ENCODE results near the gene SLC22A2. TPM values are rescaled to one million over a fixed set of nuclear protein-coding genes. Genes with fewer than 3 reads are reported as not detected.

The SLC22A2 gene
- total and polyA plus RNA-seq, 2 of the 13 experiments (the other 11 are each of a cell fraction or from before 2014, with no cell fraction given), result not detected

DNA sequence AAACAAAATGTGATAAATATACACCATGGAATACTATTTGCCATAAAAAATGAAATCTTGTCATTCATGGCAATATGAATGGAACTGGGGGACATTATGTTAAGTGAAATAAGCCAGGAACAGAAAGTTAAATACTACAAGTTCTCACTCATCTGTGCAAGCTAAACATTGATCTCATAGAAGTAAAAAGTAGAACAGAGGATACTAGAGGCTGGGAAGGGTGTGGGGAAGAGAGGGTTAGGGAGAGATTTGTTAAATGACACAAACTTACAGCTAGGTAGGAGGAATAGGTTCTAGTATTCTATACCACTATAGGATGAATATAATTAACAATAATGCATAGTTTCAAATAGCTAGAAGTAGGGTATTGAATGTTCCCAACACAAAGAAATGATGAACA, 61.0 kb downstream of the SLC22A2 start:
- intact Hi-C loops (cut with micrococcal nuclease; ENCODE audit: unreplicated experiment), result no loop called here
- ATAC-seq (no peak), FAIRE-seq (no peak), DNase-seq (ENCODE audit: low spot score) (no peak)
- Histone ChIP-seq H4K20me1 (ENCODE audit: insufficient read depth, low read length) (no peaks in the 10 kb centered on the region), H3K27me3 (ENCODE audit: control insufficient read depth in 1 of 2, insufficient read depth in 2 of 2, low read length in 2 of 2) (0 out of 5 replicates have a peak, but pooled peaks cover 0 to 4% of the 10 kb centered on the region in 2 experiments), H3K27ac (ENCODE audit: extremely low read length, insufficient read depth, low read length) (no peak overlapping the region), H3K79me2 (ENCODE audit: insufficient read depth, low read length) (no peaks in the 10 kb centered on the region), H3K4me1 (ENCODE audit: insufficient read depth, low read length) (peaks cover 10% of the 10 kb centered on the region), H3K36me3 (replicated peaks in 1 of 2; ENCODE audit: control insufficient read depth in 1 of 2, insufficient read depth in 2 of 2, low read length in 2 of 2) (no peaks in the 10 kb centered on the region), H3K4me3 (replicated peaks in 1 of 3; ENCODE audit: insufficient read depth in 1 of 3, low read depth in 2 of 3, low read length in 3 of 3) (no peak overlapping the region), H3K9me3 (ENCODE audit: low read length) (peaks cover 30% of the 10 kb centered on the region), H3K9ac (ENCODE audit: insufficient read depth, low read depth, low read length) (no peak overlapping the region), H3K4me2 (ENCODE audit: low read depth, low read length) (no peak overlapping the region), H2AFZ (ENCODE audit: low read length) (no peak overlapping the region)
- no TSS peak for BruUV-seq (replicated peaks)
- ChIA-PET CTCF (ENCODE audit: low intra/inter-chr PET ratio, low total read pairs) (no interaction called here), POLR2A (no interaction called here)
- in situ Hi-C loops (cut with HindIII; ENCODE audit: extremely low pct_ligation_motif_present, low pct_unique_long_range_greater_than_20kb), result no loop called here
- TF ChIP-seq, protein P1, sequence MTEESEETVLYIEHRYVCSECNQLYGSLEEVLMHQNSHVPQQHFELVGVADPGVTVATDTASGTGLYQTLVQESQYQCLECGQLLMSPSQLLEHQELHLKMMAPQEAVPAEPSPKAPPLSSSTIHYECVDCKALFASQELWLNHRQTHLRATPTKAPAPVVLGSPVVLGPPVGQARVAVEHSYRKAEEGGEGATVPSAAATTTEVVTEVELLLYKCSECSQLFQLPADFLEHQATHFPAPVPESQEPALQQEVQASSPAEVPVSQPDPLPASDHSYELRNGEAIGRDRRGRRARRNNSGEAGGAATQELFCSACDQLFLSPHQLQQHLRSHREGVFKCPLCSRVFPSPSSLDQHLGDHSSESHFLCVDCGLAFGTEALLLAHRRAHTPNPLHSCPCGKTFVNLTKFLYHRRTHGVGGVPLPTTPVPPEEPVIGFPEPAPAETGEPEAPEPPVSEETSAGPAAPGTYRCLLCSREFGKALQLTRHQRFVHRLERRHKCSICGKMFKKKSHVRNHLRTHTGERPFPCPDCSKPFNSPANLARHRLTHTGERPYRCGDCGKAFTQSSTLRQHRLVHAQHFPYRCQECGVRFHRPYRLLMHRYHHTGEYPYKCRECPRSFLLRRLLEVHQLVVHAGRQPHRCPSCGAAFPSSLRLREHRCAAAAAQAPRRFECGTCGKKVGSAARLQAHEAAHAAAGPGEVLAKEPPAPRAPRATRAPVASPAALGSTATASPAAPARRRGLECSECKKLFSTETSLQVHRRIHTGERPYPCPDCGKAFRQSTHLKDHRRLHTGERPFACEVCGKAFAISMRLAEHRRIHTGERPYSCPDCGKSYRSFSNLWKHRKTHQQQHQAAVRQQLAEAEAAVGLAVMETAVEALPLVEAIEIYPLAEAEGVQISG (CRISPR knock-in tag; IDR thresholded peaks at IDR 0.05), result no peak
- TF ChIP-seq HDAC1 (CRISPR knock-in tag; IDR thresholded peaks at IDR 0.05) (no peak), ZSCAN21 (CRISPR knock-in tag; IDR thresholded peaks at IDR 0.05; ENCODE audit: borderline replicate concordance) (no peak), ZMYM3 (CRISPR knock-in tag; IDR thresholded peaks at IDR 0.05) (no peak), ISX (CRISPR knock-in tag; conservative IDR thresholded peaks at IDR 0.05) (no peak), SRSF1 (optimal IDR thresholded peaks at IDR 0.05; ENCODE audit: low read depth, low read length) (no peak), GTF3A (CRISPR knock-in tag; conservative IDR thresholded peaks at IDR 0.05) (no peak), REL (CRISPR knock-in tag; conservative IDR thresholded peaks at IDR 0.05) (no peak), HNRNPK (IDR thresholded peaks at IDR 0.05; ENCODE audit: low read depth, low read length, poor library complexity, severe bottlenecking) (peak; percentile 20), REXO4 (CRISPR knock-in tag; IDR thresholded peaks at IDR 0.05; ENCODE audit: borderline replicate concordance) (no peak), PAX8 (CRISPR knock-in tag; IDR thresholded peaks at IDR 0.05; ENCODE audit: borderline replicate concordance) (no peak), HIVEP1 (CRISPR knock-in tag; IDR thresholded peaks at IDR 0.05) (no peak), PHF8 (CRISPR knock-in tag; IDR thresholded peaks at IDR 0.05) (no peak), ZNF160 (CRISPR knock-in tag; IDR thresholded peaks at IDR 0.05) (peak; percentile 98)
- TF ChIP-seq, protein P2, sequence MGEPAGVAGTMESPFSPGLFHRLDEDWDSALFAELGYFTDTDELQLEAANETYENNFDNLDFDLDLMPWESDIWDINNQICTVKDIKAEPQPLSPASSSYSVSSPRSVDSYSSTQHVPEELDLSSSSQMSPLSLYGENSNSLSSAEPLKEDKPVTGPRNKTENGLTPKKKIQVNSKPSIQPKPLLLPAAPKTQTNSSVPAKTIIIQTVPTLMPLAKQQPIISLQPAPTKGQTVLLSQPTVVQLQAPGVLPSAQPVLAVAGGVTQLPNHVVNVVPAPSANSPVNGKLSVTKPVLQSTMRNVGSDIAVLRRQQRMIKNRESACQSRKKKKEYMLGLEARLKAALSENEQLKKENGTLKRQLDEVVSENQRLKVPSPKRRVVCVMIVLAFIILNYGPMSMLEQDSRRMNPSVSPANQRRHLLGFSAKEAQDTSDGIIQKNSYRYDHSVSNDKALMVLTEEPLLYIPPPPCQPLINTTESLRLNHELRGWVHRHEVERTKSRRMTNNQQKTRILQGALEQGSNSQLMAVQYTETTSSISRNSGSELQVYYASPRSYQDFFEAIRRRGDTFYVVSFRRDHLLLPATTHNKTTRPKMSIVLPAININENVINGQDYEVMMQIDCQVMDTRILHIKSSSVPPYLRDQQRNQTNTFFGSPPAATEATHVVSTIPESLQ (CRISPR knock-in tag; conservative IDR thresholded peaks at IDR 0.05), result no peak
- TF ChIP-seq, protein P3, sequence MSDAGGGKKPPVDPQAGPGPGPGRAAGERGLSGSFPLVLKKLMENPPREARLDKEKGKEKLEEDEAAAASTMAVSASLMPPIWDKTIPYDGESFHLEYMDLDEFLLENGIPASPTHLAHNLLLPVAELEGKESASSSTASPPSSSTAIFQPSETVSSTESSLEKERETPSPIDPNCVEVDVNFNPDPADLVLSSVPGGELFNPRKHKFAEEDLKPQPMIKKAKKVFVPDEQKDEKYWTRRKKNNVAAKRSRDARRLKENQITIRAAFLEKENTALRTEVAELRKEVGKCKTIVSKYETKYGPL (CRISPR knock-in tag; IDR thresholded peaks at IDR 0.05), result no peak
- TF ChIP-seq, protein P4, sequence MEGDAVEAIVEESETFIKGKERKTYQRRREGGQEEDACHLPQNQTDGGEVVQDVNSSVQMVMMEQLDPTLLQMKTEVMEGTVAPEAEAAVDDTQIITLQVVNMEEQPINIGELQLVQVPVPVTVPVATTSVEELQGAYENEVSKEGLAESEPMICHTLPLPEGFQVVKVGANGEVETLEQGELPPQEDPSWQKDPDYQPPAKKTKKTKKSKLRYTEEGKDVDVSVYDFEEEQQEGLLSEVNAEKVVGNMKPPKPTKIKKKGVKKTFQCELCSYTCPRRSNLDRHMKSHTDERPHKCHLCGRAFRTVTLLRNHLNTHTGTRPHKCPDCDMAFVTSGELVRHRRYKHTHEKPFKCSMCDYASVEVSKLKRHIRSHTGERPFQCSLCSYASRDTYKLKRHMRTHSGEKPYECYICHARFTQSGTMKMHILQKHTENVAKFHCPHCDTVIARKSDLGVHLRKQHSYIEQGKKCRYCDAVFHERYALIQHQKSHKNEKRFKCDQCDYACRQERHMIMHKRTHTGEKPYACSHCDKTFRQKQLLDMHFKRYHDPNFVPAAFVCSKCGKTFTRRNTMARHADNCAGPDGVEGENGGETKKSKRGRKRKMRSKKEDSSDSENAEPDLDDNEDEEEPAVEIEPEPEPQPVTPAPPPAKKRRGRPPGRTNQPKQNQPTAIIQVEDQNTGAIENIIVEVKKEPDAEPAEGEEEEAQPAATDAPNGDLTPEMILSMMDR (CRISPR knock-in tag; IDR thresholded peaks at IDR 0.05), result no peak

Data from HepG2 (cell line).